A673 (cell line): Measurements from ENCODE around the gene SCUBE1.

Experiments used
- CTCF ChIP-seq: fragments of 300-800, 200-600 bp; sonication (generic); conservative IDR thresholded peaks from 2 replicates; pipeline ENCODE4 v1.5.1; 2017; ENCODE audit warnings: low read depth, mild to moderate bottlenecking, antibody characterized with exemption, low read length, moderate library complexity, mixed read lengths
- EZH2 ChIP-seq: fragments of 200-600 bp; sonication (generic); IDR thresholded peaks from 2 replicates; pipeline ENCODE4 v1.6.1; 2017; ENCODE audit warnings: borderline replicate concordance, low read depth, mild to moderate bottlenecking, mixed read lengths, antibody characterized with exemption, low read length; ENCODE audit not compliant: poor library complexity, severe bottlenecking

DNA sequence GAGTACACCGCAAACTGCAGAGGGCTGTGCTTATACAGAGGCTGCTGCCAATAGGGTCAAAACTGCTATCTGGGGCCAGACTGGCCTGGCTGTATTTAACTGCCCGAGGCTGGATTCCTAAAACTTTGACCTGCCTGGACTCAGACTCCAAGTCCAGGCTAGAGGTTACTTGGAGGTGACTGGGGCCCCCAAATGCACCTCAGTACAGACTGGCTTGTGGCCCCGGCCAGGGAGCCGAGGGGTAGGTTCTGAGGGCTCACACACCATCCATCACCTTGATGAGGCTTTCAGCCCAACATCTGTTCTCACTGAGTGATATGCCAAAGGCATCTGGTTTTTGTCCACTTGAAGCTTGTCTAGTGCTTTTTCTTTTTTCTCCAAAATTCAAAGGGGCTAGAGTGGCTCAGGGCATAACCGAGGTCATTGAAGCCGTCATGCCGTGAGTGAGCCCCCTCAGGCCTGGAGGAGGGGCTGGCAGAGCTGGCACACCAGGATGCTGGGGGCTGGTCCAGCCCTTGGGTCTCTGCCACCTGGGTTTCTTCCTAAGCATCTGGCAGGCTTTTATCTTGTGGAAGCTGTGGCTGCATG is 103.9 kb downstream of the SCUBE1 start:
- no peak for TF ChIP-seq EZH2
- no peak for TF ChIP-seq CTCF
